H54 (cell line): ENCODE results near the gene FYCO1.

Experiments
- DNase-seq: peaks from one replicate; pipeline ENCODE4 v3.0.0; 2011; ENCODE audit warnings: low spot score, mixed read lengths; ENCODE audit not compliant: insufficient read length
- FAIRE-seq: peaks from 3 replicates; lab custom pipeline; 2011; peaks lifted over from hg19 to GRCh38; lab: Jason Lieb, UNC
- POLR2A ChIP-seq: IDR thresholded peaks from 2 replicates; pipeline ENCODE4 v1.6.1; 2011; ENCODE audit warnings: low read depth, mild to moderate bottlenecking, low read length

The FYCO1 gene

GRCh38 chr3:45972534-45973402 lies 22.9 kb downstream of the FYCO1 start:
- FAIRE-seq (peak; percentile 78), DNase-seq (peak; percentile 63)
- no peak for TF ChIP-seq POLR2A

GRCh38 chr3:45969953-45970352 lies 25.7 kb downstream of the FYCO1 start:
- no peak for FAIRE-seq
- TF ChIP-seq POLR2A = no peak

GRCh38 chr3:45969116-45969515 lies 26.5 kb downstream of the FYCO1 start:
- DNase-seq (no peak), FAIRE-seq (no peak)
- no peak for TF ChIP-seq POLR2A

More at GRCh38 chr3:45969953-45970352, 25.7 kb downstream of the FYCO1 start:
- no peak for DNase-seq

GRCh38 chr3:45968706-45969105 lies 26.9 kb downstream of the FYCO1 start:
- no peak for TF ChIP-seq POLR2A
- FAIRE-seq = no peak
- peak; percentile 42 for DNase-seq

- no peak for FAIRE-seq
- no peak for DNase-seq
- no peak for TF ChIP-seq POLR2A
These were observed 27.5 kb downstream of the FYCO1 start for GRCh38 chr3:45968149-45968548.

GRCh38 chr3:45967724-45968123 lies 27.9 kb downstream of the FYCO1 start:
- no peak for FAIRE-seq

GRCh38 chr3:45966950-45967640 lies 28.5 kb downstream of the FYCO1 start:
- FAIRE-seq (no peak), DNase-seq (no peak)
- no peak for TF ChIP-seq POLR2A

More at GRCh38 chr3:45967724-45968123, 27.9 kb downstream of the FYCO1 start:
- TF ChIP-seq POLR2A = no peak
- DNase-seq = no peak

- FAIRE-seq (no peak), DNase-seq (no peak)
- no peak for TF ChIP-seq POLR2A
These were observed 29.2 kb downstream of the FYCO1 start for GRCh38 chr3:45966371-45966791.

GRCh38 chr3:45965653-45966052 lies 30.0 kb downstream of the FYCO1 start:
- DNase-seq (no peak), FAIRE-seq (no peak)
- TF ChIP-seq POLR2A = no peak

- FAIRE-seq = no peak
- no peak for TF ChIP-seq POLR2A
These were observed 30.4 kb downstream of the FYCO1 start for GRCh38 chr3:45965253-45965652.

GRCh38 chr3:45964139-45964538 lies 31.5 kb downstream of the FYCO1 start:
- TF ChIP-seq POLR2A = no peak
- DNase-seq (no peak), FAIRE-seq (no peak)

More at GRCh38 chr3:45965253-45965652, 30.4 kb downstream of the FYCO1 start:
- DNase-seq = no peak

- FAIRE-seq (no peak), DNase-seq (no peak)
- no peak for TF ChIP-seq POLR2A
These were observed 33.6 kb downstream of the FYCO1 start for GRCh38 chr3:45962033-45962432.

GRCh38 chr3:45960289-45960688 lies 35.3 kb downstream of the FYCO1 start:
- DNase-seq = no peak
- no peak for TF ChIP-seq POLR2A
- FAIRE-seq = no peak

GRCh38 chr3:45959201-45959600 lies 36.4 kb downstream of the FYCO1 start:
- no peak for DNase-seq
- no peak for FAIRE-seq
- TF ChIP-seq POLR2A = no peak

- DNase-seq (no peak), FAIRE-seq (no peak)
- no peak for TF ChIP-seq POLR2A
These were observed 37.3 kb downstream of the FYCO1 start for GRCh38 chr3:45958321-45958791.
